GM06990 (cell line): Measurements from ENCODE around the gene GFER.

ENCODE experiments used
- DNase-seq: peaks from one replicate; pipeline ENCODE4 v3.0.0-alpha.2; 2011; ENCODE audit not compliant: insufficient read length; ENCODE audit errors: extremely low read depth
- H3K27me3 ChIP-seq: replicated peaks from 2 replicates; pipeline ENCODE4 v1.6.0; 2011; ENCODE audit warnings: low read length; ENCODE audit not compliant: control insufficient read depth, insufficient read depth
- H3K36me3 ChIP-seq: 2 replicates; pipeline ENCODE4 v1.5.1; 2011; ENCODE audit warnings: low read length; ENCODE audit not compliant: control insufficient read depth, insufficient read depth
- H3K4me3 ChIP-seq: replicated peaks from 2 replicates; pipeline ENCODE4 v1.5.1; 2011; ENCODE audit warnings: low read depth, mild to moderate bottlenecking, control low read depth, low read length
- CTCF ChIP-seq: IDR thresholded peaks from 2 replicates; pipeline ENCODE4 v1.5.1; 2011; ENCODE audit warnings: low read length, control low read depth, mild to moderate bottlenecking, inconsistent platforms; ENCODE audit not compliant: insufficient read depth, poor library complexity, severe bottlenecking

GFER gene

GRCh38 chr16:1965396-1966001 lies 18.5 kb upstream of the GFER start:
- H3K27me3 ChIP-seq, result no peaks in the 10 kb centered on the region
- H3K4me3 ChIP-seq, result peak overlapping the region; percentile 83
- H3K36me3 ChIP-seq, result peaks cover 21% of the 10 kb centered on the region
- TF ChIP-seq CTCF, result no peak
- DNase-seq, result no peak

- TF ChIP-seq CTCF, result no peak
- Histone ChIP-seq H3K4me3 (peak within 1 kb of the TSS; percentile 83), H3K27me3 (no peaks in the 10 kb centered on the region), H3K36me3 (peaks cover 19% of the 10 kb centered on the region)
- DNase-seq, result no peak
Measured at GRCh38 chr16:1966460-1966859, 17.5 kb upstream of the GFER start, which contains the start of gene RNF151. Gene RNF151, plus strand, starts transcription at chr16:1966856. Its CDS starts 26 bp downstream, at chr16:1966882.

- DNase-seq, result peak; percentile 9
- Histone ChIP-seq H3K27me3 (no peaks in the 10 kb centered on the region), H3K36me3 (peaks cover 6% of the 10 kb centered on the region), H3K4me3 (no peak overlapping the region)
- no peak for TF ChIP-seq CTCF
Measured at GRCh38 chr16:1968146-1968953, 15.6 kb upstream of the GFER start.

- DNase-seq, result peak; percentile 97
- Histone ChIP-seq H3K36me3 (peaks cover 26% of the 10 kb centered on the region), H3K4me3 (peak within 1 kb of the TSS; percentile 93), H3K27me3 (no peaks in the 10 kb centered on the region)
- no peak for TF ChIP-seq CTCF
Measured at GRCh38 chr16:1971796-1972489, 12.1 kb upstream of the GFER start, which contains the start of gene TBL3. Gene TBL3, plus strand, starts transcription at chr16:1972053. Its CDS starts 112 bp downstream, at chr16:1972165.

- no peak for TF ChIP-seq CTCF
- no peak for DNase-seq
- H3K36me3 ChIP-seq, result peaks cover 28% of the 10 kb centered on the region
- H3K4me3 ChIP-seq, result peak overlapping the region; percentile 93
- no peaks in the 10 kb centered on the region for H3K27me3 ChIP-seq
Measured at GRCh38 chr16:1972490-1972877, 11.5 kb upstream of the GFER start.
